ENCODE results near the gene CRYBB2. TPM values are rescaled to one million over a fixed set of nuclear protein-coding genes. Genes with fewer than 3 reads are reported as not detected.
"Not testable (repeated sequence)": the region's sequence is repeated elsewhere in the genome, so short reads cannot be mapped to it uniquely, and the experiment has no call there.

The CRYBB2 gene
- total RNA-seq, 1 donor from 2014 or later, result not detected

DNA sequence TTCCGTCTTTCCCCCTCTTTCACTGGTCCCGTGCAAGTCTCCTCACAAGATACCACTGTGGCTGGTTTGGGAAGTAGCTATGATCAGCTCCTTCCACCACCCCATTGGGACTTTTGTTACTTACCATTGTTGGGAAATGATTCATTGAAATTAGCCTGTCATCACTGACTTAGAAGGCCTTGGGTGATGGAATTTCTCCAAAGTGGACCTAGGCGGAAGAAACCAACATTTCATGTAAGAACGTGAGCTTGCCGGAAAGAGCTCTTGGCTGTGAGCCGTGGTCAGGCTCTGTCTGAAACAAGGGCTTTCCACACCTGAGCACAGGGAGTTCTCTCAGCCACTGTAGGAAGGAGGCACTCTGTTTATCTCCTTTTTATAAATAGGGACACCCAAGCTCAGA is 43.3 kb upstream of the CRYBB2 start:
- TF ChIP-seq, protein P1, sequence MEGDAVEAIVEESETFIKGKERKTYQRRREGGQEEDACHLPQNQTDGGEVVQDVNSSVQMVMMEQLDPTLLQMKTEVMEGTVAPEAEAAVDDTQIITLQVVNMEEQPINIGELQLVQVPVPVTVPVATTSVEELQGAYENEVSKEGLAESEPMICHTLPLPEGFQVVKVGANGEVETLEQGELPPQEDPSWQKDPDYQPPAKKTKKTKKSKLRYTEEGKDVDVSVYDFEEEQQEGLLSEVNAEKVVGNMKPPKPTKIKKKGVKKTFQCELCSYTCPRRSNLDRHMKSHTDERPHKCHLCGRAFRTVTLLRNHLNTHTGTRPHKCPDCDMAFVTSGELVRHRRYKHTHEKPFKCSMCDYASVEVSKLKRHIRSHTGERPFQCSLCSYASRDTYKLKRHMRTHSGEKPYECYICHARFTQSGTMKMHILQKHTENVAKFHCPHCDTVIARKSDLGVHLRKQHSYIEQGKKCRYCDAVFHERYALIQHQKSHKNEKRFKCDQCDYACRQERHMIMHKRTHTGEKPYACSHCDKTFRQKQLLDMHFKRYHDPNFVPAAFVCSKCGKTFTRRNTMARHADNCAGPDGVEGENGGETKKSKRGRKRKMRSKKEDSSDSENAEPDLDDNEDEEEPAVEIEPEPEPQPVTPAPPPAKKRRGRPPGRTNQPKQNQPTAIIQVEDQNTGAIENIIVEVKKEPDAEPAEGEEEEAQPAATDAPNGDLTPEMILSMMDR (IDR thresholded peaks at IDR 0.05; ENCODE audit: insufficient read depth, low read length, severe bottlenecking), result no peak
- no peak overlapping the region for H3K4me3 ChIP-seq (ENCODE audit: low read depth, low read length)
- FAIRE-seq (peak; percentile 100), DNase-seq (ENCODE audit: low read depth) (peak; percentile 96)
- no peaks in the 10 kb centered on the region for H3K27me3 ChIP-seq (ENCODE audit: control insufficient read depth, insufficient read depth, low read length)
- H3K36me3 ChIP-seq (ENCODE audit: control insufficient read depth, insufficient read depth, low read length), result peaks cover 22% of the 10 kb centered on the region

DNA sequence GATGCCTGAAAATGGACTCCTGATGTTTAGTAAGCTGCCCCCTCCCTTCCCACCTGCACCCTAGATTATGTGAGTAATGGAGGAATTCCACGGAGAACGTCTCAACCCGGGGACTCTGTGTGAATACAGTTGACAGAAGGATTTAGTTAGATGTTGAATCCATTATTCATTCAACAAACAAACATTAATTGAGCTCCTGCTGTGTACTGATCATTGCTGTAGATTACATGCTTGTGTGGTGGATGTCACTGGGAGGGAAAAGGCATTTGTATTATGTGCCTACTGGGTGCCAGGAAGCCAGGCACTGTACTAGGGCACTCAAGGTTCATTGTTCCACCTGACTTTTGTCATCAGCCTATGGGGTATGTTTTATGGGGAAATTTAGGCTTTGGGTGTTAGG is 42.6 kb upstream of the CRYBB2 start:
- no peak for FAIRE-seq
- DNase-seq (ENCODE audit: low read depth), result no peak
- TF ChIP-seq, protein P1 (IDR thresholded peaks at IDR 0.05; ENCODE audit: insufficient read depth, low read length, severe bottlenecking), result no peak
- Histone ChIP-seq H3K36me3 (ENCODE audit: control insufficient read depth, insufficient read depth, low read length) (peaks cover 25% of the 10 kb centered on the region), H3K27me3 (ENCODE audit: control insufficient read depth, insufficient read depth, low read length) (no peaks in the 10 kb centered on the region), H3K4me3 (ENCODE audit: low read depth, low read length) (no peak overlapping the region)

DNA sequence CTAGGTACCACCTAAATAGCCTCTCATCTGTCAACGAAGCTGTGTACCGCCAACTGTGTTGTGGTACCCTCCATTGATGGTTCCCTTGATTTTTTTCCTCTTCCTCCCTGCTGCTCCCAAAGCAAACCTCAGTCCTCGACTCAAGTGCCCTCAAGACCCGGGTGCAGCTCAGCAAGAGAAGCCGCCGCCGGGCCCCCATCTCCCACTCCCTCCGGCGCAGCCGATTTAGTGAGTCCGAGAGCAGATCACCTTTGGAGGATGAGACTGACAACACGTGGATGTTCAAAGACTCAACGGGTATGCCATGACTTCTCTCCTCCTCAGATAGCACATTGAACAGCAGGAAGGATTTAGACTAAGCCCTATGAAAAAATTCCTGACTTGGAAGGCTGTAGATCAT is 42.2 kb upstream of the CRYBB2 start:
- Histone ChIP-seq H3K27me3 (ENCODE audit: control insufficient read depth, insufficient read depth, low read length) (no peaks in the 10 kb centered on the region), H3K4me3 (ENCODE audit: low read depth, low read length) (no peak overlapping the region), H3K36me3 (ENCODE audit: control insufficient read depth, insufficient read depth, low read length) (peaks cover 25% of the 10 kb centered on the region)
- no peak for DNase-seq (ENCODE audit: low read depth)
- no peak for FAIRE-seq
- TF ChIP-seq, protein P1 (IDR thresholded peaks at IDR 0.05; ENCODE audit: insufficient read depth, low read length, severe bottlenecking), result no peak

DNA sequence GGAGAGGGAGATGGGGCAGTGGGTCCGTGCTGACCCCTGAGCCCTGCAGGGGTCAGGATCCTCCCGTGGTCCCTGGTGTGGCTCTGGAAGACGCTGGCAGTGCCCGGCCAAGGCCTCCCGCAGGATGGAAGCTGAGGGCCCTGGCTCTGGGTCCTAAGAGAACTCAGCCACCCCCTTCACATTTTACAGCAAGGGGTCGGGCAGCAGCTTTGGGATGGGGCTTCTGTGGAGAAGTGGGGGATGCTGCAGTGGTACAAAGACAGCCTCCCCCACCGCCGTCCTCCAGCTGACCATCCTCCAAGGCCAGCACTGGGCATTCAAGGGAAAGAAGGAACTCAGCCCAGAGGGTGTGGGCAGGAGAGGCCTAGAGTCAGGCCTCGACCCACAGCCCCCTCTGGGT is 41.5 kb upstream of the CRYBB2 start:
- Histone ChIP-seq H3K27me3 (ENCODE audit: control insufficient read depth, insufficient read depth, low read length) (no peaks in the 10 kb centered on the region), H3K36me3 (ENCODE audit: control insufficient read depth, insufficient read depth, low read length) (peaks cover 28% of the 10 kb centered on the region), H3K4me3 (ENCODE audit: low read depth, low read length) (no peak overlapping the region)
- FAIRE-seq, result no peak
- TF ChIP-seq, protein P1 (IDR thresholded peaks at IDR 0.05; ENCODE audit: insufficient read depth, low read length, severe bottlenecking), result no peak
- DNase-seq (ENCODE audit: low read depth), result no peak

DNA sequence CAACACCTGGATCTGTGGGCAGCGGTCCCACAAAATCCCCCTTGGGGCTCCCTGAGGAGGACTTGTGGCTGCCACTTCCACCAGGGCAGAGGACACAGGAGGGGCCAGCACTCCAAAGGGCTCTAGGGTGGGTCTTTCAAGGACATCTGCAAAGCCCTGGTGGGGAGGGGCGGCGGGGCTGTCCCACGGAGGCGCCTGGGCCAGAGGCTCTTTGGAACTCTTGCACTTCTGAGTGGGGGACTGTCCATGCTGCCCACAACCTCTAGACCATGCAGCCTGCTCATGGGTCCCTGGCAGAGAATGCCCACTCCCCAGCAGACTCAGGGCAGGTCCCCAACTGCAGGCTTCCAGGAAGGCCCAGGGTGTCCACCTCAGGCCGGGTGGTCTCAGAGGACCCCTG is 41.1 kb upstream of the CRYBB2 start:
- H3K4me3 ChIP-seq (ENCODE audit: low read depth, low read length); DNase-seq (ENCODE audit: low read depth); FAIRE-seq; H3K27me3 ChIP-seq (ENCODE audit: control insufficient read depth, insufficient read depth, low read length): not testable (repeated sequence)
- peaks cover 27% of the 10 kb centered on the region for H3K36me3 ChIP-seq (ENCODE audit: control insufficient read depth, insufficient read depth, low read length)

DNA sequence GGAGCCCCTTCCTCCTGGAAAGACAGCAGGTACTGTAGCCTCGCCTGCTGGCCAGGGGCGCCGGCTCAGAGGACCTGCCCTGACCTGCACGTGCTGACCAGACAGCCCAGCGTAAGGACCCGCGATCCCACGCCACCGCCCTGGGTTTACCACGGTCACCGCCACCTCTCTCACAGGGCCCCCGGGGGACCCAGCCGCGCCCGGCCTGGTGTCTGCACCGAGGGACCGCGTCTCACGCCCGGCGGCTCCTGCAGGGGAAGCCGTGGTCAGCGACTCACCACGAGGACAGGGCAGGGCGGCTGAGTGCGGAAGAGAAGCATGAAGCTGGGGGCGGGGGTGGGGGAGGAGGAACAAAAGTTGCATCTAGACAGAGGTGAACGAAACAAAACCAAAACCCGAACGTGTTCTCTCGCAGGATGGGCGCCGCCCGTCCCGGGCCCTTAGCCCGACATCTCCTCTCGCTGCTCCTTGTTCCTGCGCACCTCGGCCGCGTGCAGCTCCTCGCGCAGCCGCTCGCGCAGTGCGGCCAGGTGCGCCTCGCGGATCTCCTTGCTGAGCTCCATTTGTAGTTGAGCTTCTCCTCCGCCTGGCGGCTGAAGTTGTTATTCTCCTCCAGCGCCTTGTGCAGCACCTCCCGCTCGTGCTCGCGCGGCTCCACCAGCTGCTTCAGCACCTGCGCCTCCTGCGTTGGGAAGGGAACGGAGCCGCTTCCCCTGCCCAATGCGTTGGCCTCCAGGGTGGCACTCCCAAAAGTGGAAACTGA is 40.4 kb upstream of the CRYBB2 start:
- DNase-seq (ENCODE audit: low read depth); FAIRE-seq; H3K27me3 ChIP-seq (ENCODE audit: control insufficient read depth, insufficient read depth, low read length): not testable (repeated sequence)
- Histone ChIP-seq H3K36me3 (ENCODE audit: control insufficient read depth, insufficient read depth, low read length) (peaks cover 27% of the 10 kb centered on the region), H3K4me3 (ENCODE audit: low read depth, low read length) (peak overlapping the region; percentile 16)
